OCI-LY3 (cell line): Measurements from ENCODE around the gene DDX24.

Source experiments
- H2AFZ ChIP-seq: fragments of 200-600, 300-600 bp; shearing (Covaris generic); 2 replicates; pipeline ENCODE4 v1.6.0; 2014; ENCODE audit warnings: antibody characterized with exemption, low read depth, low read length
- H3K27ac ChIP-seq: fragments of 200-600, 300-600 bp; sonication (generic); 2 replicates; pipeline ENCODE4 v1.5.1; 2014; ENCODE audit warnings: mild to moderate bottlenecking, low read length, moderate library complexity, mixed read lengths
- H3K27me3 ChIP-seq: fragments of 200-600, 300-600 bp; sonication (generic); 2 replicates; pipeline ENCODE4 v1.6.1; 2014; ENCODE audit warnings: low read depth, low read length, mixed read lengths
- H3K36me3 ChIP-seq: fragments of 200-600, 300-600 bp; sonication (generic); replicated peaks from 2 replicates; pipeline ENCODE3; 2014; ENCODE audit warnings: low read depth, low read length, mixed read lengths
- H3K4me1 ChIP-seq: fragments of 300-600, 200-600 bp; sonication (generic); 2 replicates; pipeline ENCODE4 v1.6.1; 2014; ENCODE audit warnings: low read length, mixed read lengths
- H3K4me2 ChIP-seq: fragments of 200-600, 300-600 bp; sonication (generic); 2 replicates; pipeline ENCODE4 v1.6.1; 2014; ENCODE audit warnings: low read length, mixed read lengths
- H3K4me3 ChIP-seq: fragments of 300-600, 200-600 bp; sonication (generic); 2 replicates; pipeline ENCODE4 v1.5.1; 2014; ENCODE audit warnings: antibody characterized with exemption, mild to moderate bottlenecking, low read length, moderate library complexity
- H3K79me2 ChIP-seq: fragments of 300-600, 200-600 bp; shearing (Covaris generic); 2 replicates; pipeline ENCODE4 v1.6.1; 2014; ENCODE audit warnings: mild to moderate bottlenecking, low read length, mixed read lengths
- H3K9ac ChIP-seq: fragments of 300-600, 200-600 bp; shearing (Covaris generic); 2 replicates; pipeline ENCODE4 v1.6.0; 2014; ENCODE audit warnings: mild to moderate bottlenecking, low read length, moderate library complexity
- H3K9me3 ChIP-seq: fragments of 200-600, 300-600 bp; shearing (Covaris generic); 2 replicates; pipeline ENCODE4 v1.6.1; 2014; ENCODE audit warnings: low read length, mixed read lengths; ENCODE audit not compliant: insufficient read depth
- H4K20me1 ChIP-seq: fragments of 200-600, 300-600 bp; sonication (generic); 2 replicates; pipeline ENCODE4 v1.6.1; 2016; ENCODE audit warnings: low read length, mixed read lengths; ENCODE audit not compliant: insufficient read depth
- CTCF ChIP-seq: fragments of 200-600, 300-600 bp; sonication (generic); IDR thresholded peaks from 2 replicates; pipeline ENCODE4 v1.5.1; 2014; ENCODE audit warnings: antibody characterized with exemption, low read length, low read depth
- EZH2phosphoT487 ChIP-seq: fragments of 200-600 bp; shearing (Covaris generic); IDR thresholded peaks from 2 replicates; pipeline ENCODE4 v1.6.1; 2018; ENCODE audit warnings: antibody characterized with exemption, mixed run types, low read depth

DDX24 gene

GRCh38 chr14:94114589-94115057 lies 33.6 kb upstream of the DDX24 start:
- no peaks in the 10 kb centered on the region for H3K4me1 ChIP-seq
- 0 out of 2 replicates have a peak, but pooled peaks cover 4% of the 10 kb centered on the region for H3K27me3 ChIP-seq
- H3K36me3 ChIP-seq: no peaks in the 10 kb centered on the region
- no peak overlapping the region for H3K4me2 ChIP-seq
- H2AFZ ChIP-seq: no peak overlapping the region
- H4K20me1 ChIP-seq: no peaks in the 10 kb centered on the region
- no peaks in the 10 kb centered on the region for H3K79me2 ChIP-seq
- TF ChIP-seq CTCF (no peak), EZH2phosphoT487 (no peak)
- H3K27ac ChIP-seq: no peak overlapping the region
- no peak overlapping the region for H3K4me3 ChIP-seq
- H3K9me3 ChIP-seq: no peaks in the 10 kb centered on the region
- H3K9ac ChIP-seq: no peak overlapping the region

- Histone ChIP-seq H3K9me3 (no peaks in the 10 kb centered on the region), H3K4me2 (no peak overlapping the region), H3K27me3 (0 out of 2 replicates have a peak, but pooled peaks cover 4% of the 10 kb centered on the region), H3K27ac (no peak overlapping the region), H4K20me1 (no peaks in the 10 kb centered on the region), H2AFZ (no peak overlapping the region), H3K79me2 (no peaks in the 10 kb centered on the region), H3K4me3 (no peak overlapping the region), H3K4me1 (no peaks in the 10 kb centered on the region), H3K36me3 (no peaks in the 10 kb centered on the region), H3K9ac (no peak overlapping the region)
- TF ChIP-seq EZH2phosphoT487: no peak
- TF ChIP-seq CTCF: no peak
These were observed 33.0 kb upstream of the DDX24 start for GRCh38 chr14:94113908-94114588.

- Histone ChIP-seq H3K36me3 (no peaks in the 10 kb centered on the region), H4K20me1 (no peaks in the 10 kb centered on the region), H3K27me3 (0 out of 2 replicates have a peak, but pooled peaks cover 4% of the 10 kb centered on the region), H3K27ac (no peak overlapping the region), H3K4me2 (no peak overlapping the region), H3K9ac (no peak overlapping the region), H3K9me3 (no peaks in the 10 kb centered on the region), H3K4me1 (no peaks in the 10 kb centered on the region), H2AFZ (no peak overlapping the region), H3K79me2 (no peaks in the 10 kb centered on the region), H3K4me3 (no peak overlapping the region)
- no peak for TF ChIP-seq EZH2phosphoT487
- TF ChIP-seq CTCF: no peak
These were observed 32.5 kb upstream of the DDX24 start for GRCh38 chr14:94113490-94113889.

GRCh38 chr14:94113073-94113472 lies 32.1 kb upstream of the DDX24 start:
- no peak for TF ChIP-seq EZH2phosphoT487
- no peak for TF ChIP-seq CTCF
- H3K36me3 ChIP-seq: no peaks in the 10 kb centered on the region
- H3K27ac ChIP-seq: no peak overlapping the region

More at GRCh38 chr14:94113073-94113472, 32.1 kb upstream of the DDX24 start:
- Histone ChIP-seq H3K4me2 (no peak overlapping the region), H4K20me1 (no peaks in the 10 kb centered on the region), H3K79me2 (no peaks in the 10 kb centered on the region), H3K4me3 (no peak overlapping the region), H3K4me1 (no peaks in the 10 kb centered on the region), H3K9ac (no peak overlapping the region), H2AFZ (no peak overlapping the region), H3K27me3 (0 out of 2 replicates have a peak, but pooled peaks cover 4% of the 10 kb centered on the region), H3K9me3 (no peaks in the 10 kb centered on the region)
